Endodermal cell (in vitro differentiated cells): ENCODE measurements around the gene GPATCH1. TPM values are rescaled to one million over a fixed set of nuclear protein-coding genes. Genes with fewer than 3 reads are reported as not detected.
A peak's percentile ranks its signal among the peaks of the same experiment; 100 is the strongest.

ENCODE experiments used
- DNase-seq: peaks from one replicate; pipeline ENCODE4 v3.0.0-alpha.2; 2017
- H3K27ac ChIP-seq: 2 replicates; pipeline ENCODE4 v1.5.1; 2013; ENCODE audit warnings: mild to moderate bottlenecking, low read depth, low read length, moderate library complexity
- H3K27me3 ChIP-seq: 2 replicates; pipeline ENCODE4 v1.6.1; 2013; ENCODE audit warnings: mild to moderate bottlenecking, low read length, moderate library complexity; ENCODE audit not compliant: insufficient read depth, control insufficient read depth, poor library complexity, severe bottlenecking
- H3K36me3 ChIP-seq: 2 replicates; pipeline ENCODE4 v1.7.0; 2013; ENCODE audit warnings: mild to moderate bottlenecking, low read length, moderate library complexity; ENCODE audit not compliant: control insufficient read depth, insufficient read depth
- H3K4me1 ChIP-seq: one replicate; pipeline ENCODE4 v1.7.0; 2013; ENCODE audit warnings: low read length; ENCODE audit not compliant: control insufficient read depth, insufficient read depth
- H3K4me3 ChIP-seq: 2 replicates; pipeline ENCODE4 v1.5.1; 2013; ENCODE audit warnings: mild to moderate bottlenecking, low read length, moderate library complexity
- H3K9ac ChIP-seq: 2 replicates; pipeline ENCODE4 v1.6.1; 2013; ENCODE audit warnings: mild to moderate bottlenecking, low read length, moderate library complexity; ENCODE audit not compliant: poor library complexity, severe bottlenecking; ENCODE audit errors: extremely low read depth
- H3K9me3 ChIP-seq: 2 replicates; pipeline ENCODE4 v1.6.1; 2013; ENCODE audit warnings: mild to moderate bottlenecking, low read length, moderate library complexity; ENCODE audit not compliant: control insufficient read depth
- H3K27ac Mint-ChIP-seq: 2 replicates; pipeline ENCODE4 v1.8.0; 2020; ENCODE audit warnings: mixed read lengths
- H3K27me3 Mint-ChIP-seq: 2 replicates; pipeline ENCODE4 v1.8.0; 2021; ENCODE audit warnings: mild to moderate bottlenecking, mixed read lengths; ENCODE audit not compliant: insufficient read depth
- H3K36me3 Mint-ChIP-seq: 2 replicates; pipeline ENCODE4 v1.8.0; 2020; ENCODE audit warnings: low read depth, mixed read lengths
- H3K4me1 Mint-ChIP-seq: 2 replicates; pipeline ENCODE4 v1.8.0; 2020; ENCODE audit warnings: mixed read lengths
- H3K4me3 Mint-ChIP-seq: 2 replicates; pipeline ENCODE4 v1.8.0; 2020; ENCODE audit warnings: mild to moderate bottlenecking, moderate library complexity, mixed read lengths
- H3K9me3 Mint-ChIP-seq: 2 replicates; pipeline ENCODE4 v1.8.0; 2020; ENCODE audit warnings: mild to moderate bottlenecking, mixed read lengths
- CTCF ChIP-seq: fragments of 200-600 bp; sonication (generic); conservative IDR thresholded peaks from 2 replicates; pipeline ENCODE4 v1.5.0; 2021; ENCODE audit warnings: antibody characterized with exemption, mild to moderate bottlenecking
- WGBS, 2 experiments: methylation state at CpG; one replicate each; pipeline versions ENCODE4 v1.1.5 to v1.1.7; 2013; ENCODE audit warnings: missing lambda C conversion rate in 2 of 2, mixed read lengths in 1 of 2; ENCODE audit not compliant: insufficient coverage in 1 of 2, insufficient read length in 1 of 2; 5-methylcytosine and 5-hydroxymethylcytosine counted together
- total RNA-seq, 2 donors: library from RNA; stranded (reverse); fragmentation: NEBNext Ultra II Directional in 1 of 2; extraction: Animal tissue kit (Norgen Biotek cat#: 25700) in 1 of 2; gene quantifications; 2 replicates in 1 of 2; 3 replicates in 1 of 2; pipeline ENCODE4 v1.2.1, GENCODE V29; 2021

GPATCH1 gene
- total RNA-seq, 2 donors from 2014 or later = 10.1 to 11.2 TPM

DNA sequence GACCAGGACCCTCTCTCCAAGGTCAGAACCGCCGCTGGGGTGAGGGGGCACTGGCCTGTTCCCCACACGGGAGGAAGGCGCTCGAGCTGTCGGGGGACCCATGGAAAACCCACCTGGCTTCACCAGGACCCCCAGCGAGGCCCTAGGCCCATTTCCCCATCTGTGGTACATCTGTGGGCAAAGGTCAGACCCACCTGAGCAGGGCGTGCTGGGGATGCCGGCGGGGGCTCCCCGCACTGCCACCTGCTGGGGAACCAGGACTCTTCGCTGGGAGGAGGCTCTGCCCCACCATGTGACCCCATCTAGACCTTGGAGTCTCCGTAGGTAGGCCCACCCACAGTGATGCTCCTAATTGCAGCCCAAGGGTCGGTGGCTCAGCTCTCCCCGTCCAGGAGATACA is 51.4 kb downstream of the GPATCH1 start:
- Mint-ChIP-seq H3K4me1 (no peaks in the 10 kb centered on the region), H3K27ac (no peak overlapping the region), H3K27me3 (no peaks in the 10 kb centered on the region), H3K9me3 (no peaks in the 10 kb centered on the region), H3K36me3 (peaks cover 28% of the 10 kb centered on the region), H3K4me3 (no peak overlapping the region)
- peaks cover 25% of the 10 kb centered on the region for H3K36me3 ChIP-seq
- no peaks in the 10 kb centered on the region for H3K9me3 ChIP-seq
- H3K4me3 ChIP-seq = no peak overlapping the region
- H3K27ac ChIP-seq = no peak overlapping the region
- H3K9ac ChIP-seq = no peak overlapping the region
- H3K4me1 ChIP-seq = no peaks in the 10 kb centered on the region
- no peaks in the 10 kb centered on the region for H3K27me3 ChIP-seq
- 92 to 94% methylated on average over 9 to 15 of the region's 15 CpGs for WGBS, 2 experiments
- TF ChIP-seq CTCF = peak; percentile 73
- DNase-seq = peak; percentile 74

DNA sequence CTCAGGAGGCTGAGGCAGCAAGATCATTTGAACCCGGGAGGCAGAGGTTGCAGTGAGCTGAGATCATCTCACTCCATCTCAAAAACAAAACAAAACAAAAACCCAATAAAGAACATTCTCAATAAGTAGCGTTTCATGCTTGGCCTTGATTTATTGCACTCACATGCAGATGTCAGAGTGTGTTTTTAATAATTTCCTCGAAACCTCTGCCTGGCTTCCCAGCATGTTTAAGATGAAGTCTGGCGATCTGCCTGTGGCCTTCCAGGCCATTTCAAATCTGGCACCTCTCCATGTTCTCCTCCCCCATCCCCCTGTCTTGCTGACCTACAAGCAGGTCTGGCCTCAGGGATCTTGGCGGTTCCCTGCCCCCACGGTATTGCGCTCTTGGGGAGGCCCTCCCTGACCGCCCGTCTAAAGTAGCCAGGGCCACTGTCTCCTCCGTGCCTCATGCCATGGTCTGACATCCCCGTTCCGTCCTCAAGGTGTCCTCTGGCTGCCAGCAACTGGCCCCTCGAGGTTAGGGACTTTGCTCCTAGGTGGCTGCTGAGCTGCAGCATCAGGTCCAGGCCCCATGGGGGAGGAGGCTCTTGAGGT is 52.6 kb downstream of the GPATCH1 start:
- TF ChIP-seq CTCF = peak; percentile 49
- Mint-ChIP-seq H3K4me1 (no peaks in the 10 kb centered on the region), H3K27me3 (no peaks in the 10 kb centered on the region), H3K9me3 (no peaks in the 10 kb centered on the region), H3K36me3 (peaks cover 22% of the 10 kb centered on the region), H3K4me3 (no peak overlapping the region), H3K27ac (no peak overlapping the region)
- Histone ChIP-seq H3K4me3 (no peak overlapping the region), H3K27me3 (no peaks in the 10 kb centered on the region), H3K27ac (no peak overlapping the region), H3K36me3 (peaks cover 20% of the 10 kb centered on the region), H3K4me1 (no peaks in the 10 kb centered on the region), H3K9me3 (no peaks in the 10 kb centered on the region), H3K9ac (no peak overlapping the region)
- WGBS, 2 experiments = 86 to 89% methylated on average over 8 to 13 of the region's 13 CpGs
- DNase-seq = peak; percentile 69

DNA sequence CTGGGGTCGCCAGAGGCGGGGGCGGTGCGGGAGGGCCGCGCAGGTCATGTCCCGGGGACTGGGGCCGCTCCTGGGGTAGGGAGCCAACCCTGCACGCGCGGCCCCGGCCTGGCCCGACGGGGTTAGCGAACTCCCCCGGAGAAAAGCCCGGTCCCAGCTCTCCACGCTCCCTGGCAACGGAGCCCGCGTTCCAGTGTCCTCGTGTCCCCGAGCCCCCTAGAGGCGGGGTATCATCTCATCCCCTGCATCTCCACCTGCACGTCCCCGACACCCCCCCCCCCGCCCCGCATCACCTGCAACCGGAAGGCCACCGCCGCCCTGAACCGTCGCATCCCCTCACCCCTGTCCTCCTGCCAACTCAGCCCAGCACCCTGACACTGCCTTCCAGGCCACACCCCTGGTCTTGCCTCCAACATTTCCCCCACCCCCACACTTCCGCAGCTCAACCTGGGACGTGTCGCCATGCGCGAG is 53.6 kb downstream of the GPATCH1 start:
- peaks cover 16% of the 10 kb centered on the region for H3K36me3 Mint-ChIP-seq
- H3K9ac ChIP-seq = no peak overlapping the region
- no peak overlapping the region for H3K4me3 ChIP-seq
- peak; percentile 80 for DNase-seq
- 64 to 73% methylated on average over 3 to 31 of the region's 38 CpGs for WGBS, 2 experiments
- H3K27ac Mint-ChIP-seq = no peak overlapping the region
- H3K4me1 ChIP-seq = no peaks in the 10 kb centered on the region
- no peaks in the 10 kb centered on the region for H3K27me3 ChIP-seq
- no peak overlapping the region for H3K4me3 Mint-ChIP-seq
- peaks cover 5% of the 10 kb centered on the region for H3K4me1 Mint-ChIP-seq
- H3K36me3 ChIP-seq = peaks cover 13% of the 10 kb centered on the region
- H3K9me3 Mint-ChIP-seq = no peaks in the 10 kb centered on the region
- H3K27ac ChIP-seq = no peak overlapping the region
- peak; percentile 49 for TF ChIP-seq CTCF
- H3K27me3 Mint-ChIP-seq = no peaks in the 10 kb centered on the region
- no peaks in the 10 kb centered on the region for H3K9me3 ChIP-seq
